ENCODE results near the gene FOXJ2. TPM values are rescaled to one million over a fixed set of nuclear protein-coding genes. Genes with fewer than 3 reads are reported as not detected.
A peak's percentile ranks its signal among the peaks of the same experiment; 100 is the strongest.
"Not testable (repeated sequence)": the region's sequence is repeated elsewhere in the genome, so short reads cannot be mapped to it uniquely, and the experiment has no call there.

The FOXJ2 gene
- total RNA-seq, 4 donors from 2014 or later = 11.6 to 15.7 (median 12.5) TPM

DNA sequence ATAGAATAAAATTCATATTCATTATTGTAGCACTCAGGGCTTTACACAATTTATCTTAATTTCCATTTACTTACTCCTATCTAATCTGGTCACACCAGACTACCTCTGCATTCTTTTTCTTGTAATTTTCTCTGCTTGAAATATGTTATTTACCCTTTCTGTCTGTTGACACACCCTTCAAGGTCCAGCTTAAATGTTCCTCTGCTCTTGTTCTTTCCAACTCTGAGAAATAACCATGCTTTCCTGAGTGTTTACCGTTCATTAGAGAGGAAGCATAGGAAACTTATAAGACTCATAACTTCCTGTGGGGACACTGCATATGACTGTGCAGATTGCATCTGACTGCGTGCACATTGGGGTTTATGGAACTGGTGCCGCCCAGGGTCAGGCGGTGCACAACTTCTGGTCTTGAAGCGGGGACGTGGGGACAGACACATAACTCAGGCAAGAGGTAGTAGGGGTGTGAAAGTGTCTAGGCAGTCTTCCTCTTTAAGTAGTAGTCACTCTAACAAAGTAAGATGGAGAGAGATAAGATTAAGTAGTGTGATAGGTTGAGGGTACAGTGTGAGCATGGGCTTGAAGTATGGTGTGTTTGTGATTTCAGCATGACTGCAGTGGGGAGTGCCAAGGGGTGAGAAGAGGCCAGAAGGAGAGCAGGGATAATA lies 42.6 kb upstream of the FOXJ2 start:
- Histone ChIP-seq H3K9me3 (no peaks in the 10 kb centered on the region), H3K27ac (peak overlapping the region in 1 of 4 donors; percentile 46), H3K27me3 (no peaks in the 10 kb centered on the region), H3K4me3 (no peak overlapping the region), H3K36me3 (no peaks in the 10 kb centered on the region), H3K4me1 (no peaks in the 10 kb centered on the region)
- DNase-seq = peak; percentile 21
- TF ChIP-seq EP300 (IDR thresholded peaks at IDR 0.05; ENCODE audit: low read depth) (no peak), POLR2AphosphoS5 (IDR thresholded peaks at IDR 0.05) (peak in 1 of 3 donors; percentile 30), POLR2A (IDR thresholded peaks at IDR 0.05) (peak; percentile 20)
- TF ChIP-seq, protein P1, sequence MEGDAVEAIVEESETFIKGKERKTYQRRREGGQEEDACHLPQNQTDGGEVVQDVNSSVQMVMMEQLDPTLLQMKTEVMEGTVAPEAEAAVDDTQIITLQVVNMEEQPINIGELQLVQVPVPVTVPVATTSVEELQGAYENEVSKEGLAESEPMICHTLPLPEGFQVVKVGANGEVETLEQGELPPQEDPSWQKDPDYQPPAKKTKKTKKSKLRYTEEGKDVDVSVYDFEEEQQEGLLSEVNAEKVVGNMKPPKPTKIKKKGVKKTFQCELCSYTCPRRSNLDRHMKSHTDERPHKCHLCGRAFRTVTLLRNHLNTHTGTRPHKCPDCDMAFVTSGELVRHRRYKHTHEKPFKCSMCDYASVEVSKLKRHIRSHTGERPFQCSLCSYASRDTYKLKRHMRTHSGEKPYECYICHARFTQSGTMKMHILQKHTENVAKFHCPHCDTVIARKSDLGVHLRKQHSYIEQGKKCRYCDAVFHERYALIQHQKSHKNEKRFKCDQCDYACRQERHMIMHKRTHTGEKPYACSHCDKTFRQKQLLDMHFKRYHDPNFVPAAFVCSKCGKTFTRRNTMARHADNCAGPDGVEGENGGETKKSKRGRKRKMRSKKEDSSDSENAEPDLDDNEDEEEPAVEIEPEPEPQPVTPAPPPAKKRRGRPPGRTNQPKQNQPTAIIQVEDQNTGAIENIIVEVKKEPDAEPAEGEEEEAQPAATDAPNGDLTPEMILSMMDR (IDR thresholded peaks at IDR 0.05) = no peak
- WGBS, 2 donors (ENCODE audit: low coverage in 1 of 2) = 37 to 54% methylated on average over 6 of the region's 6 CpGs
- intact Hi-C loops (cut with DNase I; ENCODE audit: low total_unique reads) = loop anchor here (5.0 kb wide), 1 partner anchor 128 kb away; no protein-coding TSS in a partner anchor
- in situ Hi-C loops (cut with MboI; ENCODE audit: low pct_ligation_motif_present in 1 of 4, low pct_unique_long_range_greater_than_20kb in 1 of 4, low sequenced_read_pairs in 3 of 4) = loop anchor here in 2 of 4 donors (5.0 to 10.0 kb wide), 3 partner anchors 55 to 133 kb away; partner anchors contain the start of gene SLC2A3 (in 2 of the 2)

DNA sequence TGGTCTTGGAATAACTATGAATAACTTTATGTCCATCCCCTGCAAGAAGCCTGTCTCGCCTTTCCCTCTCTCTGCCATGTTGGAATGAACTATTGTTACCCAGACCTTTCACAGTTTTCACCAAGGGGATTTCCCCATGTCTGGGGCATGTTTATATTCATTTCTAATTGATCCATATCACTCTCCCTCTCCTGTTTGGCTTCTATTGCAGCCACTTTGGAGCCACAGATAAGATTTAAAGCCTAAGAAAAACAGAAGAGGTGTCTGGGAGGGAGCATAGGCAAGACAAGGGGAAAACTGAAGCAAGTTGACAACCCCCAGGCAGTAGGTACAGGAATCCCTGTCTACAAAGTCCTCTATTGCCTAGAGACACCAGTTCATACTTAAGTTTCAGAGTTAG lies 41.0 kb upstream of the FOXJ2 start:
- peaks cover 0 to 3% (median 0%) of the 10 kb centered on the region in 4 donors for H3K4me1 ChIP-seq
- H3K27me3 ChIP-seq = no peaks in the 10 kb centered on the region
- no peak for TF ChIP-seq POLR2AphosphoS5 (IDR thresholded peaks at IDR 0.05)
- intact Hi-C loops (cut with DNase I; ENCODE audit: low total_unique reads) (loop anchor here (5.0 kb wide), 1 partner anchor 129 kb away; no protein-coding TSS in a partner anchor), in situ Hi-C loops (cut with MboI; ENCODE audit: low pct_ligation_motif_present in 1 of 4, low pct_unique_long_range_greater_than_20kb in 1 of 4, low sequenced_read_pairs in 3 of 4) (loop anchor here in 2 of 4 donors (5.0 to 10.0 kb wide), 3 partner anchors 57 to 134 kb away; partner anchors contain the start of gene SLC2A3 (in 2 of the 2))
- H3K36me3 ChIP-seq = no peaks in the 10 kb centered on the region
- no peak for DNase-seq
- no peak overlapping the region for H3K27ac ChIP-seq
- H3K9me3 ChIP-seq = no peaks in the 10 kb centered on the region
- no peak overlapping the region for H3K4me3 ChIP-seq
- WGBS, 2 donors (ENCODE audit: low coverage in 1 of 2) = 33 to 89% methylated on average over 1 of the region's 1 CpG

DNA sequence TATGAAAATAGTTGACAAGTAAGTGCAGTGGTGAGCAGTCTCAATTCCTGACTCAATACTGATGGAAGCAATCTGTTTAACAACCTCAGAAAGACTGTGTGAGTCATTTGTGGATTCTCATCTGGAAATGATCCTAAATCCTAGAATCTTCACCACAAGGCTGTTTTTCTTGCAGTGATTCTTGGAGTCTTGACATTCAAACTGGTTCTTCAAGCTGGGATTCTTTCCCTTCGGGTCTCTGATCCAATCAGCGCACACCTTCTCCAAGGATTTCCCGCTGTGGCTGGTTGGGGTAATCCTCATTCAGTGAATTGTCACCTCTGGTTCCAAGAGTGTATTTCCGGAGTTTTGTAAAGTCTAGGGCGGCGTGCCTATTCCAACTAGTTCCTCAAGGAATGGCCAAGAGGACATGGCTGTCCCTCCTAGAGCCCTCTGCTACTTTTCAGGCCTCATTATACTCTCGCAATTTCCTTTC lies 37.7 kb upstream of the FOXJ2 start:
- H3K4me1 ChIP-seq = peaks cover 0 to 3% (median 0%) of the 10 kb centered on the region in 4 donors
- in situ Hi-C loops (cut with MboI; ENCODE audit: low pct_ligation_motif_present in 1 of 4, low pct_unique_long_range_greater_than_20kb in 1 of 4, low sequenced_read_pairs in 3 of 4) (loop anchor here in 3 of 4 donors (5.0 to 10.0 kb wide), 3 partner anchors 60 to 137 kb away; partner anchors contain the start of gene SLC2A3 (in 2 of the 3)), intact Hi-C loops (cut with DNase I; ENCODE audit: low total_unique reads) (loop anchor here (5.0 kb wide), 1 partner anchor 132 kb away; no protein-coding TSS in a partner anchor)
- H3K36me3 ChIP-seq = no peaks in the 10 kb centered on the region
- DNase-seq = no peak
- H3K9me3 ChIP-seq = no peaks in the 10 kb centered on the region
- H3K4me3 ChIP-seq = no peak overlapping the region
- no peaks in the 10 kb centered on the region for H3K27me3 ChIP-seq
- TF ChIP-seq EP300 (IDR thresholded peaks at IDR 0.05; ENCODE audit: low read depth) (no peak), POLR2A (IDR thresholded peaks at IDR 0.05) (no peak), POLR2AphosphoS5 (IDR thresholded peaks at IDR 0.05) (no peak)
- TF ChIP-seq, protein P1 (IDR thresholded peaks at IDR 0.05) = no peak
- H3K27ac ChIP-seq = peak overlapping the region; percentile 21 to 60 (median 56)
- WGBS, 2 donors (ENCODE audit: low coverage in 1 of 2) = 66 to 78% methylated on average over 1 to 7 of the region's 7 CpGs

DNA sequence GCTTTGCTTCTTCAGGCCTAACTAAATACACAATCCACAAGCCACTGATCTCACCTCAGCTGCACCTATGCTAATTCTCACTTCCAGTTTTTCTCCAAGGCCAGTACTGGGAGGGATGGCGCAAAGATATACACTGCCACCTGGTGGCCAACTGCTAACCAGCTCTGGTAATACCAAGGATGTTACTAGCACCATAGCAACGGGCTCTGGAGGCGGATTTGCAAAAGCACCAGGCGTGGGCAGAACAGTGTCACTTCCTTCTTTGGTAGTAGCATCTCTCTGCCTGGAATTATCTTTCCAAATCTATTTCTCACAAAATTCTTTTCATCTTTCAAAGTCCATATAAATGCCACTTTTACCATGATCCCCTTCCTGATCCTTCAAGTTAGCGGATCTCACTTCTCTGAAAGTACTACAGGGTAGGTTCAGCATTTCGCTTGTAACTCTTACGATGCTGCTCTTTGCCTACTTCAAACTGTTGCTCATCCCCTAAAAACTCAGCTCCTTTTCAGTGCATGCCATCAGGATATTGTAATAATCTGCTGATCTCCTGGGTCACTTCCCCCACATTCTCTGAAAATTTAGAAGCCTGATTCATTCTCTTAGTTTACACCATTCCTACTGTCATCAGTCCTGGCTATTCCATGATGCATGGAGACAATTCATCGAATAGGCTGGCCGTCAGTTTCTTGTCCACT lies 37.1 kb upstream of the FOXJ2 start:
- no peaks in the 10 kb centered on the region for H3K9me3 ChIP-seq
- no peak overlapping the region for H3K4me3 ChIP-seq
- no peaks in the 10 kb centered on the region for H3K36me3 ChIP-seq
- peak in 1 of 3 donors; percentile 14 for TF ChIP-seq POLR2AphosphoS5 (IDR thresholded peaks at IDR 0.05)
- no peak for TF ChIP-seq POLR2A (IDR thresholded peaks at IDR 0.05)
- TF ChIP-seq, protein P1 (IDR thresholded peaks at IDR 0.05) = peak; percentile 82 to 88 (median 85)
- peak; percentile 77 for DNase-seq
- no peaks in the 10 kb centered on the region for H3K27me3 ChIP-seq
- intact Hi-C loops (cut with DNase I; ENCODE audit: low total_unique reads) (no loop called here), in situ Hi-C loops (cut with MboI; ENCODE audit: low pct_ligation_motif_present in 1 of 4, low pct_unique_long_range_greater_than_20kb in 1 of 4, low sequenced_read_pairs in 3 of 4) (loop anchor here in 3 of 4 donors (5.0 to 10.0 kb wide), 3 partner anchors 61 to 138 kb away; partner anchors contain the start of gene SLC2A3 (in 2 of the 3))
- H3K4me1 ChIP-seq = peaks cover 0 to 3% (median 0%) of the 10 kb centered on the region in 4 donors
- WGBS, 2 donors (ENCODE audit: low coverage in 1 of 2) = 39 to 73% methylated on average over 4 to 9 of the region's 9 CpGs
- H3K27ac ChIP-seq = peak overlapping the region; percentile 21 to 60 (median 56)

DNA sequence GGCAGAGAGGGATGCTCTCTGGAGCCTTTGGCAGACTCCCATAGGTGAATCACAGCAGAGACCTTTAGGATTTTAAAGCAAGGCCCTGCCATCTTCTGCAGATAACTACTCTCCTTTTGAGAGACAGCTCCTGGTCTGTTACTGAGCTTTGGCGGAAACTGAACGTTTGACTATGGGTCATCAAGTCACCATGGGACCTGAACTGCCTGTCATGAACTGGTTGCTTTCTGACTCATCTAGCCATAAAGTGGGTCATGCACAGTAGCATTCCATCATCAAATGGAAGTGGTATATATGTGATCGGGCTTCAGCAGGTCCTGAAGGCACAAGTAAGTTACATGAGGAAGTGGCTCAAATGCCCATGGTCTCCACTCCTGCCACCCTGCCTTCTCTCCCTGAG lies 31.7 kb upstream of the FOXJ2 start:
- H3K27ac ChIP-seq; intact Hi-C loops (cut with DNase I; ENCODE audit: low total_unique reads); H3K9me3 ChIP-seq; H3K4me1 ChIP-seq; DNase-seq; H3K4me3 ChIP-seq; H3K27me3 ChIP-seq; H3K36me3 ChIP-seq: not testable (repeated sequence)
- in situ Hi-C loops (cut with MboI; ENCODE audit: low pct_ligation_motif_present in 1 of 4, low pct_unique_long_range_greater_than_20kb in 1 of 4, low sequenced_read_pairs in 3 of 4) = loop anchor here in 1 of 4 donors (25.0 kb wide), 1 partner anchor 139 kb away; the partner anchor contains the start of gene SLC2A14
- WGBS, 2 donors (ENCODE audit: low coverage in 1 of 2) = 88% methylated on average over 3 of the region's 3 CpGs; no CpG with 5 or more reads in 1 of the 2 donors

DNA sequence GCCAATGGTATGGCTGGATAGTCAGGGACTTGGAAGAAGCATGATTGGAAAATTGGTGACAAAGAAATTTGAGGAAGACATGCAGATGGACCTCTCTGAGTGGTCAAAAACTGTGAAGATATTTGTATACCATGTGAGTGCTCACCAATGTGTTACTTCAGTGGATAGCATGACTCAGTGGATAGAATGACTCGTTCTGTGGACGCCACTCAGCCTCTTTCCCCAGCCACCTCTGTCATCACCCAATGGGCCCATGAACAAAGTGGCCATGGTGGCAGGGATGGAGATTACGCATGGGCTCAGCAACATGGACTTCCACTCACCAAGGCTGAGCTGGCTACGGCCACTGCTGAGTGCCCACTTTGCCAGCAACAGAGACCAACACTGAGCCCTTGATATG lies 31.0 kb upstream of the FOXJ2 start:
- H3K9me3 ChIP-seq; H3K27me3 ChIP-seq; H3K4me3 ChIP-seq; H3K4me1 ChIP-seq; DNase-seq; intact Hi-C loops (cut with DNase I; ENCODE audit: low total_unique reads); H3K36me3 ChIP-seq; H3K27ac ChIP-seq: not testable (repeated sequence)
- in situ Hi-C loops (cut with MboI; ENCODE audit: low pct_ligation_motif_present in 1 of 4, low pct_unique_long_range_greater_than_20kb in 1 of 4, low sequenced_read_pairs in 3 of 4) = loop anchor here in 1 of 4 donors (25.0 kb wide), 1 partner anchor 139 kb away; the partner anchor contains the start of gene SLC2A14
- 85% methylated on average over 4 of the region's 4 CpGs; no CpG with 5 or more reads in 1 of the 2 donors for WGBS, 2 donors (ENCODE audit: low coverage in 1 of 2)

Measured in transverse colon (tissue), 4 donors.